ENCODE results near the gene BRD2.
A peak's percentile ranks its signal among the peaks of the same experiment; 100 is the strongest.

BRD2 gene

DNA sequence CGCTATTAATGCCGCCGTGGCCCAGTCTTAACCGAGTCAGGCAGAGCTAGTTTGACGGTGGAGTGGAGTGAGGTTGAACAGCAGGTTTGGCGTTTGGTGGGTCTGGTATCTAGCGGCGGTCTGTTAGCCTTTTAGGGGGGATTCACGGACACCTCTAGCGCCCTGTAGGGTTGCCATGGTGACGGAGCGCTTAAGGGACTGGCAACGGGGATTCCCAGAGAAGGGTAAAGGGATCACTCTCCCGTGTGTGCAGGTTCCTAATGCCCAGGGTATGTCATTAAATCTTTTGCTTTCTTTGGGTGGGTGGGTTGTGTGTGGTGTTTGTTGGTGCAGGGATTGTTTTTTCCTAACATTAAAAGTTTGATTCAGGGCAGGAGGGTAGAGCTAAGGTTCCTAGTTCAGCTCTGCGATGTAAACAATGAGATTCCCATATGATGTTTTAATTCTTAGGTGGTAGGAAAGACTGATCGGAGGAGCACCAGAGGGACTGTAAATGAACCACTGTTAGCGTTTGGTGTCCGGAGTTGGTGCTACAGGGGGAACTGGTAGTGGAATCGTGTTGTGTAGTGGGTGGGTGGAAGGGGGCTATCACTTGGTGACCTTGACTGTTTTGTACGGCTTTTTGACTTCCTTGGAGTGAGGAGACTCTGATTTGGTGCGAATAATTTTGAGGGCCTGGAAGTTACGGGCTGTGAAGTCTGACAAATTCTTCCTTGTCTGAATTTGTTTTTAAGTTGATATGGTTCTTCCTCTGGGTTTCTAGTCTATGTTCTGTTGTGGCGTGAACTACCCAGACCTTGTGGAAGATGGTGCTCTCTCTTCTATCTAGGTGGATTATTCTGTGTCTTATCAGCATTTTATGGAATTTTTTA lies 5.0 kb downstream of the BRD2 start:
- DNase-seq = peak; percentile 6

DNA sequence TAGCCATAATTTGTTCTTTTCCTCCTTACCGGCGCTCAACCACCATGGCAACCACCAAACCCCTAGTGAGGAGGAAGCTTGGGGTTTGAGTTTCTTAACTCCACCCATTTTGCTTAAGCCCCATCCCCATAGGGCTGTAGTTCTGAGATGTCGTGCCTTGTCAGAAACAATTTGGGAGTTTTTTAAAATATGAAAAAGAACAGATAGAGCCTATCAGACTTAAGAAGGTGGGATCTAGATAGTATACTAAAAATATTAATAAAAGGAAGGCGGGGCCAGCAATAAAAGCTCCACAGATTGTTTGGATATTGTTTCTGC lies 5.6 kb downstream of the BRD2 start:
- DNase-seq = peak; percentile 36

DNA sequence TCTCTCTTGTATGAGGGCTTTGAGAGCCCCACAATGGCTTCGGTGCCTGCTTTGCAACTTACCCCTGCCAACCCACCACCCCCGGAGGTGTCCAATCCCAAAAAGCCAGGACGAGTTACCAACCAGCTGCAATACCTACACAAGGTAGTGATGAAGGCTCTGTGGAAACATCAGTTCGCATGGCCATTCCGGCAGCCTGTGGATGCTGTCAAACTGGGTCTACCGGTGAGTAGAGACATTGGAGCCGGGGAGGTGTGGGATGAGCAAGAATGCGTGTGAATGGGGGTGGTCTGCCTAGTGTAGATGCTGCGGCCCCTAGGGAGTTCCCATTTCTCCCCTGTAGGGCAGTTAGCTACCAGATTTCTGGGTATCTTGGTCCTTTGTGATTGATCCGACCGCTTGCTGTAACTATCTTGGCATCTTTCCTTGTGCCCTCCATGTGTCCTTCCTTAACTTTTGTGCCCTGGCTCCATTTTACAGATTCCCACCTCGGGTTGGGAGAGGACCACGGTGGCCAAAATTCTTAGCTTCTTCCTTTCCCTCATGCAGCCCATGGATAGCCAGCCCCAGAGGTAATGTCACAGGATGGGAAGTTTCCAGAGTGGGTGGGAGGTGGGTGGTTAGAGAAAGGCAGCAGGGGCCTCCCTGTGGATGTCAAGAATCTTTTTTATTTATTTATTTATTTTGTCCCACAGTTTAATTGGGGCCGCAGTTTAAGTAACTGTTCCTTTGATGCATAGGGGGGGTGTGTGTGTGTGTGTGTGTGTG lies 6.3 kb downstream of the BRD2 start:
- DNase-seq = no peak

DNA sequence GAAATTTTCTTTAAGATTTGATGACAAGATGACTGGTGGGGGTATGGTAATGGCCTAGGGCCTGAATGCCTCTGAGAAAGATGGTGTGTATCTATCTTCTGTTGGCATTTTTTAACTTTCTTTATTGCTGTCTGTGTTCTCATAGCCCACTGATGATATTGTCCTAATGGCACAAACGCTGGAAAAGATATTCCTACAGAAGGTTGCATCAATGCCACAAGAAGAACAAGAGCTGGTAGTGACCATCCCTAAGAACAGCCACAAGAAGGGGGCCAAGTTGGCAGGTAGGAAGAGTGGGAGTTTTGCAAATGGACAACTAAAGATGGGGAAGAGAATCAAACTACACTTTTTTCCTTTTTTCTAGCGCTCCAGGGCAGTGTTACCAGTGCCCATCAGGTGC lies 7.5 kb downstream of the BRD2 start:
- no peak for DNase-seq

DNA sequence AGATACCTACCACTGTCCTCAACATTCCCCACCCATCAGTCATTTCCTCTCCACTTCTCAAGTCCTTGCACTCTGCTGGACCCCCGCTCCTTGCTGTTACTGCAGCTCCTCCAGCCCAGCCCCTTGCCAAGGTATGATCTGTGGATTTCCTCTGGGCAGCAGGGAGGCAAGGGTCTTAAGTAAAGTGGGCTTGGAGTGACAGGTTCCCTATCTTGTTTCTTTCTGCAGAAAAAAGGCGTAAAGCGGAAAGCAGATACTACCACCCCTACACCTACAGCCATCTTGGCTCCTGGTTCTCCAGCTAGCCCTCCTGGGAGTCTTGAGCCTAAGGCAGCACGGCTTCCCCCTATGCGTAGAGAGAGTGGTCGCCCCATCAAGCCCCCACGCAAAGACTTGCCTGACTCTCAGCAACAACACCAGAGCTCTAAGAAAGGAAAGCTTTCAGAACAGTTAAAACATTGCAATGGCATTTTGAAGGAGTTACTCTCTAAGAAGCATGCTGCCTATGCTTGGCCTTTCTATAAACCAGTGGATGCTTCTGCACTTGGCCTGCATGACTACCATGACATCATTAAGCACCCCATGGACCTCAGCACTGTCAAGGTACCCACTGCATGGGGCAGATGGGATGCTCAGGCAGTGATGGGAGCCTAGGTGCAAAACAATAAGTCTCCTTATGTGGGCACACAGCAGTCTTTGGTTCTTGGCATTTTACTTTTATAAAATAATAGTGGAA lies 8.1 kb downstream of the BRD2 start:
- no peak for DNase-seq

DNA sequence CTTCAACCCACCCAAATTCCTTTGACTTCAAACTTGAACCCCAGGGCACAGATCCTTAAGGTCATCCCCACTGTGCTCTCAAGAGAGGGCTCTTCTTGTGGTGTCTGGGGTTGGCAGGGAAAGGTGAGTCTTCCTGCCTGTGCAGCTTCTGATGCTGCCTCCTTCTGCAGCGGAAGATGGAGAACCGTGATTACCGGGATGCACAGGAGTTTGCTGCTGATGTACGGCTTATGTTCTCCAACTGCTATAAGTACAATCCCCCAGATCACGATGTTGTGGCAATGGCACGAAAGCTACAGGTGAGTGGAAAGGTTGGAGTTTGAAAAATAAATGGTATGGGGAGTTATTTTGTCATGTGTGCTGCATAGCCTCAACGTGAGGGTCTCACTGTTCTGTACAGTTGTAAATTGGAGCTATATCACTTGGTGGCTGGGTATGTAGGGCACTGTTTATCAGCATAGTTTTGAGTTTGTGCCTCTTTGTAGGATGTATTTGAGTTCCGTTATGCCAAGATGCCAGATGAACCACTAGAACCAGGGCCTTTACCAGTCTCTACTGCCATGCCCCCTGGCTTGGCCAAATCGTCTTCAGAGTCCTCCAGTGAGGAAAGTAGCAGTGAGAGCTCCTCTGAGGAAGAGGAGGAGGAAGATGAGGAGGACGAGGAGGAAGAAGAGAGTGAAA lies 9.0 kb downstream of the BRD2 start:
- no peak for DNase-seq

DNA sequence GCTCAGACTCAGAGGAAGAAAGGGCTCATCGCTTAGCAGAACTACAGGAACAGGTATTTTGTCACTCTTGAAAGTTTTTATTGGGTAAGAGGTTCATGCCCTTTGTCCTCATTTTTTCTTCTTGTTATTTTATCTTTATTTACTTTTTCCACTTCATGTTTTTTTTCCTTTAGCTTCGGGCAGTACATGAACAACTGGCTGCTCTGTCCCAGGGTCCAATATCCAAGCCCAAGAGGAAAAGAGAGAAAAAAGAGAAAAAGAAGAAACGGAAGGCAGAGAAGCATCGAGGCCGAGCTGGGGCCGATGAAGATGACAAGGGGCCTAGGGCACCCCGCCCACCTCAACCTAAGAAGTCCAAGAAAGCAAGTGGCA lies 9.5 kb downstream of the BRD2 start:
- DNase-seq = no peak

DNA sequence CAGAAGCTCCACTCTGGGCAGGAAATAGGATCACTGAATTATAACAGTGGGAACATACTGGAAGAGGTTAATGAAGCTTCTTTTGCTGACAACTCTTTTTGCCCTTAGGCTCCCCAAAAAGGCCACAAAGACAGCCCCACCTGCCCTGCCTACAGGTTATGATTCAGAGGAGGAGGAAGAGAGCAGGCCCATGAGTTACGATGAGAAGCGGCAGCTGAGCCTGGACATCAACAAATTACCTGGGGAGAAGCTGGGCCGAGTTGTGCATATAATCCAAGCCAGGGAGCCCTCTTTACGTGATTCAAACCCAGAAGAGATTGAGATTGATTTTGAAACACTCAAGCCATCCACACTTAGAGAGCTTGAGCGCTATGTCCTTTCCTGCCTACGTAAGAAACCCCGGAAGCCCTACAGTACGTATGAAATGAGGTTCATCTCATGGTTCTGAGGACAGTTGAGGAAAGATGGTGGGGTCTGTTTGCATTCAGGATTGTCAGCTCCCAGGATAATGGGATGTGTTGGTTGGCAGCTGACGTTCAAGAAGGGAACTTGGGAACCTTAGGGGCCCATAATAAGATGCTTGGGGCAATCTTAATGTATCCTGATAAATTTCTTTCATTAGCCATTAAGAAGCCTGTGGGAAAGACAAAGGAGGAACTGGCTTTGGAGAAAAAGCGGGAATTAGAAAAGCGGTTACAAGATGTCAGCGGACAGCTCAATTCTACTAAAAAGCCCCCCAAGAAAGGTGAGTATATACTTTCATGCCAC lies 11.5 kb downstream of the BRD2 start:
- no peak for DNase-seq

DNA sequence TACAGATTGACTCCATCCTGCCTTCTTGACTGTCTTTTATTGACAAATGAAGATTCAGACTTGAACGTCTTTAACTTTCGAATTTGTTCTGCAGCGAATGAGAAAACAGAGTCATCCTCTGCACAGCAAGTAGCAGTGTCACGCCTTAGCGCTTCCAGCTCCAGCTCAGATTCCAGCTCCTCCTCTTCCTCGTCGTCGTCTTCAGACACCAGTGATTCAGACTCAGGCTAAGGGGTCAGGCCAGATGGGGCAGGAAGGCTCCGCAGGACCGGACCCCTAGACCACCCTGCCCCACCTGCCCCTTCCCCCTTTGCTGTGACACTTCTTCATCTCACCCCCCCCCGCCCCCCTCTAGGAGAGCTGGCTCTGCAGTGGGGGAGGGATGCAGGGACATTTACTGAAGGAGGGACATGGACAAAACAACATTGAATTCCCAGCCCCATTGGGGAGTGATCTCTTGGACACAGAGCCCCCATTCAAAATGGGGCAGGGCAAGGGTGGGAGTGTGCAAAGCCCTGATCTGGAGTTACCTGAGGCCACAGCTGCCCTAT lies 12.2 kb downstream of the BRD2 start:
- DNase-seq = no peak

DNA sequence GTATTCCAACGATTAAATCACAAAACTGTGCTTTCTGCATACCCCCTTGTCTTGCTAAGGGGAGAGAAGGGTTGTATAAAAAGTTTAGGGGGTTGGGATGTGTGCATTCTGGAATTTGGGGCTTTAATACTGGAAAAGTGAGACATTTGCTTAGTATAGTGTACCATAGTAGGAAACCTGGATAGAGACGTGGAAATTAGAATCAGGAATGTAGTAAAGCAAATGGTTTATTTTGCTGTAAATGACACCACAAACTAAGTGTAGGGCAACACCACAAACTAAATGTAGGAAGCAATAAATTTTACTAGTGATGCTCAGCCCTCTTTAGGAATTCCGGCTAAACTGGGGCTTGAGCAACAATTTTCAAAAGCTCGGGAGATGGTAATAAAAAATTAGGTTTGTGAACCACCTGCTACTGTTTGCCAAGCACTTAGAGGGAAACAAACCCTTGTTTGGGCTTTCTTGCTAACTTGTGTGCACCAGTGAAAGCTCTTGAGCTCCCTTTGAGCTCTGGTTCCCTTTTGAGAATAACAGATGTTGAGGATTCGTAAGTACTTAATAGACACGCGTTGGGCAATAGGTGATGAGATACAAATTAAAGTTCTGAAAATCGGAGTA lies 13.8 kb downstream of the BRD2 start:
- peak; percentile 93 for DNase-seq

DNA sequence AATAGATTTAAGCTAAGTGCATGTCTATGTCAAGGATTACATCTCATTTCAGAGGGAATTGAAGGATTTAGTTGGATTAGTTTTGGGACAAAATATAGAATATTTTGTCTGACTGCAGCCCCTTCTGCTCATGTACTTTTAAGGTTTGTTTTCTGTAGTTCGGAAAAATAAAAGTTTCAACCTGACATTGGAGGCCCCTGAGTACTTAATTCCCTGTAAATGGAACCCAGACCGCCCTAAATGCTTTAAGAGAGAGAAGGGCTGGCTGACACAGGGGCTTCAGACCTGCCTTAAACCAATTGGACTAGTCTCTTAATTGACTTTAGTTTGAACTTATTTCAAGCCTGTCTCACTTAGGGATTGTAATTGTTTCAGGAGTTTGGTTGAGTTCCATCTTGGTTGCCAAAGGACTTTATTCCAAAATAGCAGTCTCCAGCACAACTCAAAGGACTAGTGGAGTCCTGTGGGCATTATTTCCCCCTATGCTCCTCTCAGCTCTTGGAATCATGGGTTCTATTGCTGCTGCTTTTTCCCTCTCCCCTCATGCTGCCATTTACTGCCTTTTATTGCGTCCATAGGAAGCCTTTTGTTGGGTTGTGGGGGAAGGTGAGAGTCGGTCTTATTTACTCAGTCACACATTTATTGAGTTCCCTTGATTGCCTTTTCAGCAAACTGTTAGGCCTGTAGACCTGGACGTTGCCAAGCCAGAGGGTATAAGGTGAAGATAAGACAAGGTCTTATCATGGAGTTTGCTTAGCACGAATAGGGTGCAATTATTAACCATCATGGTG lies 14.5 kb downstream of the BRD2 start:
- DNase-seq = peak; percentile 23

DNA sequence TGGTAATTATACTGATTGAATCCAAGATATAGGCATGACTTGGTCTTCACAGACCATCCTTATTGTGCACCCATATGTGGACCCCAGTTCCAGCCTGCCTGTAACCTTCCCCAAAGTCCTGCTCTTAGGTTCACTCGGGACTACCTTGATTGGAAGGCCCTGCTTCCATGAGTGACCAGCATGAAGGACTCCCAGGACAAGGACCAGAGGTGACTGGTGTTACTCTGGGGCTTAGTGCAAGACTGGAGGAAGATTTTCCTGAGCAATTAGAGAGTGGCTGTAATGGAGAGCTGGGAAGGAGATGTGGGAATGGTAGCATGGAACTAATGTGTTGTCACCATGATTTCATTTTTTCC lies 15.1 kb downstream of the BRD2 start:
- no peak for DNase-seq

DNA sequence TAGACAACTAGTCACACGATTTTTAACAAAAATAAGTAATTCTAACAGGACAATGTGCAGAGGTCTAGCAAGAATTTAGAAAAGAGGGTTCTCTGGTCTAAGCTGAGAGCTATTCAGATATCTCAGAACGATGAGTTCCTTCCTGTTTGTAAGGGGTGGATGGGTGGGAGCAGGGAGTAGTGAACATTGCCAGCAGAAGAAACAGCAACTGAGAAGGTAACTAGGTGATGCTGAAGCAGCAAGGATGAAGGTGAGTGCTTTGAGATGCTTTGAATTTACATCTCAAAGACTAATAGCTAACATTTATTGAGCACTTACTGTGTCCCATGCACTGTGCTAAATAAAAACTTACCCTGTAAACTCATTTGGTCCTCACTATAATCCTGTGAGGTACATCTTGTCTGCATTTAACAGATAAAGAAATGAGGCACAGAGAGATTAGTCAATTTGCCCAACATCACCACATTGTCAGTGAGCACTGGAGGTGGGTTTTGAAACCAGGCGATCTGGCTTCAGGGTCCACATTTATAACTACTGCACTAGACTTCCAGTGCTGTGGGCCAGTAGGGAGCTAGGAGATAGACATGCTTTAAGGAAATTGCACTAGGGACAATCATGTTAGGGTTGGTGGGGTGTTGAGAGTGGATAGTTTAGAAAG lies 15.7 kb downstream of the BRD2 start:
- no peak for DNase-seq

DNA sequence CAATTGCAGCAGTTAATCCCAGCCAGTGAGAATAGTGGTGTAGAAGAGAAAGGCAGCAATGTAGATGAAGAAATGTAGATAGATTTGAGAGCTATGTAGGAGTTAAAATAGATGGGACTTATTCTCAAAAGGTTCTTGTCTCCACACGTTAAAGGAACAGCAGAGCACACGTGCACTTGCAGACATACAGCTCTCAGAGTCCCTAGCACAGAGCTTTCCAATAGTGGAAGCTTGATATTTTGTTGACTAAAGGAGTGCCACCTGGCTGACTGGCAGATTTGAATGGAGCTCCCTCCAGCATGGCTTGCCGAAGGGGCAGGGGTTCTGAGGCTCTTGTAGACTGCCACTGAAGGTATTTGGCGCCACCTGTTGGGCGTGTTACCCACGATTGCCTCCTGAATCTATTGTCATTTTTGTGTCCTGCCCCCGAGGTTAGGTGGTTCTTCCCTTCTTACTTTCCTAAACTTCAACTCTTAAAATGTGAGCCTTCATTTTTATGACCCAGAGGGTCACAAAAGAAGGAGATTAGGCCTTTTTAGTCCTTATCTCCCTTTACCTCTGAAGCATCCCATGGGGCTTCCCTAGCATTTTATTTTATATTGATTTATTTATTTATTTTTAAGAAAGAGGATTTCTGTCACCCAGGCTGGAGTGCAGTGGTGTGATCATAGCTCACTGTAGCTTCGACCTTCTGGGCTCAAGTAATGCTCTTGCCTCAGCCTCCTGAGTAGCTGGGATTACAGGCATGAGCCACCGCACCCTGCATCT lies 16.4 kb downstream of the BRD2 start:
- DNase-seq = peak; percentile 87

DNA sequence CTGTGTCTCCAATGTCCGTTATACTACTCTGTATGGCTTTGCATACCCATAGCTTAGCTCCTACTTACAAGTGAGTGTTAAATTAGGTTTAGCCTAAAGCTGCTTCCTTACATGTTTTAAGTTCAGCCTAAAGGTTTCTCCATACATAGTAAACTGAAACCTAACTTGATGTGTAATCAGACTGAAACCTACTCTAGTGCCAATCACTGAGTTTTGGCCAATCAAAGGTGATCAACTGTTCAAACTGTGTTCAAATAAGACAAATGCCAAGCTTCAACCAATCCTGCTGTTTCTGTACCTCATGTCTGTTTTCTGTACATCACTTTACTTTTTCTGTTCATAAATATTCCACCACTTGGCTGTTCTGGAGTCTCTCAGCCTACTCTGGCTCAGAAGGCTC lies 21.0 kb downstream of the BRD2 start:
- DNase-seq = no peak

DNA sequence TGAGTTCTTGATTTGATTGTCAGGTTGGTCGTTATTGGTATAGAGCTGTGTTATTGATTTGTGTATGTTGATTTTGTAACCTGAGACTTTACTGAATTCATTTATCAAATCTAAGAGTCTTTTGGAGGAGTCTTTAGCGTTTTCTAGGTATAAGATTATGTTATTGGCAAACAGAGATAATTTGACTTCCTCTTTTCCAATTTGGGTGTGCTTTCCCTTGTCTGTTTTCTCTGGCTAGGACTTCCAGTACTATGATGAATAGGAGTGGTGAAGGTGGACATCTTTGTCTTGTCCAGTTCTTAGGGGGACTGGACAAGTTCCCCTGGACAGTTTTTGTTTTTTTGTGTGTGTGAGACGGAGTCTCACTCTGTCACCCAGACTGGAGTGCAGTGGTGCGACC lies 23.6 kb downstream of the BRD2 start:
- no peak for DNase-seq

DNA sequence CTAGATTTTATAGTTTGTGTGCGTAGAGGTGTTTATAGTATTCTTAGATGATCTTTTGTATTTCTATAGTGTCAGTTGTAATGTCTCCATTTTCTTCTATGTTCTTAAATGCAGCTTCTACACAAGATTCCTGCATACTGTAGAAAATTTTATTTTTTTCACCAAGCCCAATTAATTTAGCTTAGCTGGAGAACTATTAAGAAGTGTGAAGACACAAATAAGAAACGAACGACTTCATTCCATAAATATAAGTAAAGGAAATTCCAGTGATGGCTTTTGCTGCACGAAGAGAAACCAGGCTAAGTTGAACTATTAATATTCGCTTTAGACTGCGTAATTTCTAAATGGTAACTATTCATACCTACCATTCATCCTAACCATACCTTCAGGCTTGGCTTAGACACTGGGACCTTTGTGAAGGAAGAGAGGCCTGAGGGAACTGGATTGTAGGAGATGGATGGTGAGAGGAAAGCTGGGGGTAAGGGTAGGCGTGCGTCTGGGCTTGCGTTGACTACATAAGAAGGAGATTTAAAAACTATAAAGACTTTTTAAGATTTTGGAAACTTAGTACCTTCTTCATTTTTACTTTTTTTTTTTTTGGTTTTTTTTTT lies 25.1 kb downstream of the BRD2 start:
- no peak for DNase-seq

DNA sequence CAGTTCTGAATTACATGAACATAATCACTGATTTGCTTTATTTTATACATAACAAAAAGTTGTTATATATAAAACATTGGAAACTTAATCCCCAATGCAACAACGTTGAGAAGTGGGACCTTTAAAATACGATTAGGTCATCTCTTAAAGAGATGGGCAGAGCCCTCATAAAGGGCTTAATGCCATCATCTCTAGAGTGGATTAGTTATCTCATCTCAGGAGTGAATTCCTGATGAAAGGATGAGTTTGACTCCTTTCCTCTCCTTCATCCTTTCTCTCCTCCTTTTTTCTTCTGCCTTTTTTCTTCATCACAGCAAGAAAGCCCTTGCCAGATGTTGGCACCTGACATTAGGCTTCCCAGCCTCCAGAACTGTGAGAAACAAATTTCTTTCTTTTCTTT lies 27.1 kb downstream of the BRD2 start:
- no peak for DNase-seq

DNA sequence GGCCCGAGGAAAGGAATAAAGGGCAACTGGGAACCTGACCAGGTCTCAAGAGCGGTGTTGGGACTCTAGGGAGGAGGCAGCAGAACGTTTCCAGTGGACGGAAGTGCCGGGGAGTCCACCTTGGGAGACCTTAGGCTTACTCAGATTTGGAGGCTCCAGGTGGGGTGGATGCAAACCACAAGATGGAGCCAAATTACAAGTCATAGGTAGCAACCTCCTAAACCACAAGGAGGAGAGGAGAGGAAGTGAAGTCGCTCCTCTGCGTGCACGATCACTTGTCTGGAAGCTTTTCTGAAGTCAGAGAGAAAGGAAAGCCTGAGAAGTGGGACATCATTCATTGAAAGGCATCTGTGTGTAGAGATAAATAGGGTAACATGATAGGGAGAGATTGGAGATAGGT lies 31.7 kb downstream of the BRD2 start:
- no peak for DNase-seq

All from DMS79 treated with DMSO at 0.1 percent for 48 hours (cell line).